GM18858 (cell line): ENCODE measurements around the gene CDH23.

ENCODE experiments used
- ATAC-seq: cut with Tn5 transposase; IDR thresholded peaks from one replicate; pipeline ENCODE4 v1.9.1; 2021; ENCODE audit not compliant: unreplicated experiment

CDH23 gene

GRCh38 chr10:71852355-71852937 lies 455.7 kb downstream of the CDH23 start:
- ATAC-seq: no peak

- no peak for ATAC-seq
Measured at GRCh38 chr10:71854031-71854430, 457.3 kb downstream of the CDH23 start.

- no peak for ATAC-seq
Measured at GRCh38 chr10:71856619-71857018, 459.9 kb downstream of the CDH23 start.

GRCh38 chr10:71857934-71858890 lies 461.5 kb downstream of the CDH23 start:
- no peak for ATAC-seq

- no peak for ATAC-seq
Measured at GRCh38 chr10:71860243-71861029, 463.7 kb downstream of the CDH23 start.

GRCh38 chr10:71863203-71863602 lies 466.5 kb downstream of the CDH23 start:
- ATAC-seq: no peak

GRCh38 chr10:71864911-71865361 lies 468.2 kb downstream of the CDH23 start:
- ATAC-seq: no peak
